Loucy (cell line): Measurements from ENCODE around the gene AGAP1.

Source experiments
- EZH2phosphoT487 ChIP-seq: fragments of 200-600 bp; IDR thresholded peaks from 2 replicates; pipeline ENCODE4 v1.6.1; 2018; ENCODE audit warnings: antibody characterized with exemption, mild to moderate bottlenecking, moderate library complexity, borderline replicate concordance
- TF ChIP-seq, protein P1 (sequence below): fragments of 200-600 bp; sonication (generic); conservative IDR thresholded peaks from 2 replicates; pipeline ENCODE4 v1.5.1; 2014; ENCODE audit warnings: mild to moderate bottlenecking, antibody characterized with exemption, low read length

DNA sequence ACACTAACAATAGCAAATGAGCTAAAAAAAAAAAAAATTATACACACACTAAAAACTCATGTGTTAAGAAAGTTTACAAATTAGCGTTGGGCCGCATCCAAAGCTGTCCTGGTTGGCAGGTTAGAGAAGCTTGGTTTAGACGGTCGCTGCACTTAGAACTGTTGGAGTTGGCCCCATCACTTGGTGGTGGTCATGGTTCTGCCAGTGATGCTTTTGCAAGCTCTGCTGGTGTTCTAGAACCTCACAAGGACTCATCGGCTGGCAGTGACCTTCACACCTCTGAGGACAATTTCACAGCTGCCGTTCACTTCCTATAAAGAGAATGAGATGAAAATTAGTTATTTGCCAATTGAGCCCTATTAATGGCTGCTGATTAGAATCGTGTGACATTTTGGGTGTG is 229.0 kb downstream of the AGAP1 start:
- TF ChIP-seq, protein P1, sequence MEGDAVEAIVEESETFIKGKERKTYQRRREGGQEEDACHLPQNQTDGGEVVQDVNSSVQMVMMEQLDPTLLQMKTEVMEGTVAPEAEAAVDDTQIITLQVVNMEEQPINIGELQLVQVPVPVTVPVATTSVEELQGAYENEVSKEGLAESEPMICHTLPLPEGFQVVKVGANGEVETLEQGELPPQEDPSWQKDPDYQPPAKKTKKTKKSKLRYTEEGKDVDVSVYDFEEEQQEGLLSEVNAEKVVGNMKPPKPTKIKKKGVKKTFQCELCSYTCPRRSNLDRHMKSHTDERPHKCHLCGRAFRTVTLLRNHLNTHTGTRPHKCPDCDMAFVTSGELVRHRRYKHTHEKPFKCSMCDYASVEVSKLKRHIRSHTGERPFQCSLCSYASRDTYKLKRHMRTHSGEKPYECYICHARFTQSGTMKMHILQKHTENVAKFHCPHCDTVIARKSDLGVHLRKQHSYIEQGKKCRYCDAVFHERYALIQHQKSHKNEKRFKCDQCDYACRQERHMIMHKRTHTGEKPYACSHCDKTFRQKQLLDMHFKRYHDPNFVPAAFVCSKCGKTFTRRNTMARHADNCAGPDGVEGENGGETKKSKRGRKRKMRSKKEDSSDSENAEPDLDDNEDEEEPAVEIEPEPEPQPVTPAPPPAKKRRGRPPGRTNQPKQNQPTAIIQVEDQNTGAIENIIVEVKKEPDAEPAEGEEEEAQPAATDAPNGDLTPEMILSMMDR, result no peak
- TF ChIP-seq EZH2phosphoT487, result no peak
